A673 (cell line): ENCODE data around the gene ZNF18. TPM values are rescaled to one million over a fixed set of nuclear protein-coding genes. Genes with fewer than 3 reads are reported as not detected.
A peak's percentile ranks its signal among the peaks of the same experiment; 100 is the strongest.

Source experiments
- BruUV-seq: library from RNA; stranded (reverse); fragments of 400-500 nt; replicated peaks from 2 replicates; lab custom pipeline; 2021; lab: Mats Ljungman, UMichigan
- CTCF ChIA-PET: fragments of 300-600 bp; sonication (Branson Sonifier 250); formaldehyde crosslinking; loops from one replicate; lab custom pipeline; 2022; ENCODE audit warnings: antibody characterized with exemption; lab: Charles Lee
- POLR2A ChIA-PET: fragments of 300-600 bp; sonication (Branson Sonifier 250); formaldehyde crosslinking; loops from one replicate; lab custom pipeline; 2022; ENCODE audit warnings: antibody characterized with exemption; ENCODE audit not compliant: low non-redundant PET; lab: Charles Lee
- DNase-seq: peaks from one replicate; pipeline ENCODE4 v3.0.0-alpha.2; 2015; ENCODE audit warnings: low spot score
- H3K27ac ChIP-seq: fragments of 200-600 bp; sonication (generic); 2 replicates; pipeline ENCODE4 v1.5.1; 2016; ENCODE audit warnings: mixed run types, low read depth, mild to moderate bottlenecking, mixed read lengths, antibody characterized with exemption, low read length; ENCODE audit not compliant: poor library complexity, severe bottlenecking
- H3K27me3 ChIP-seq: fragments of 200-600 bp; sonication (generic); replicated peaks from 2 replicates; pipeline ENCODE4 v1.6.1; 2017; ENCODE audit warnings: mixed run types, low read depth, mild to moderate bottlenecking, mixed read lengths, antibody characterized with exemption, low read length; ENCODE audit not compliant: insufficient read depth, poor library complexity
- H3K36me3 ChIP-seq: fragments of 200-600 bp; sonication (generic); 2 replicates; pipeline ENCODE4 v1.6.1; 2016; ENCODE audit warnings: mixed run types, mild to moderate bottlenecking, mixed read lengths, antibody characterized with exemption, low read length; ENCODE audit not compliant: insufficient read depth, poor library complexity, severe bottlenecking
- H3K4me1 ChIP-seq: fragments of 200-600 bp; sonication (generic); 2 replicates; pipeline ENCODE4 v1.6.1; 2017; ENCODE audit warnings: mixed run types, mild to moderate bottlenecking, mixed read lengths, antibody characterized with exemption, low read length; ENCODE audit not compliant: insufficient read depth, poor library complexity, severe bottlenecking
- H3K4me3 ChIP-seq: fragments of 200-600 bp; sonication (generic); 2 replicates; pipeline ENCODE4 v1.5.1; 2016; ENCODE audit warnings: low read depth, mixed run types, mild to moderate bottlenecking, mixed read lengths, low read length; ENCODE audit not compliant: poor library complexity, severe bottlenecking
- H3K9me3 ChIP-seq: fragments of 200-600 bp; sonication (generic); 2 replicates; pipeline ENCODE4 v1.6.1; 2016; ENCODE audit warnings: mixed run types, low read depth, mild to moderate bottlenecking, mixed read lengths, antibody characterized with exemption, low read length; ENCODE audit not compliant: poor library complexity, severe bottlenecking
- EZH2 ChIP-seq: fragments of 200-600 bp; sonication (generic); IDR thresholded peaks from 2 replicates; pipeline ENCODE4 v1.6.1; 2017; ENCODE audit warnings: borderline replicate concordance, low read depth, mild to moderate bottlenecking, mixed read lengths, antibody characterized with exemption, low read length; ENCODE audit not compliant: poor library complexity, severe bottlenecking
- intact Hi-C: fragments of 100-400 bp; cut with micrococcal nuclease; formaldehyde crosslinking; loops from one replicate; pipeline ENCODE4 v1.10.0; 2022; ENCODE audit not compliant: unreplicated experiment
- total RNA-seq: library from RNA; stranded (reverse); gene quantifications from 2 replicates; pipeline ENCODE4 v1.2.3, GENCODE V29; 2021
- TF ChIP-seq, protein P1 (sequence below): fragments of 300-800, 200-600 bp; sonication (generic); conservative IDR thresholded peaks from 2 replicates; pipeline ENCODE4 v1.5.1; 2017; ENCODE audit warnings: low read depth, mild to moderate bottlenecking, antibody characterized with exemption, low read length, moderate library complexity, mixed read lengths

ZNF18 gene
- total RNA-seq, 1 experiment from 2014 or later: 11.9 TPM

DNA sequence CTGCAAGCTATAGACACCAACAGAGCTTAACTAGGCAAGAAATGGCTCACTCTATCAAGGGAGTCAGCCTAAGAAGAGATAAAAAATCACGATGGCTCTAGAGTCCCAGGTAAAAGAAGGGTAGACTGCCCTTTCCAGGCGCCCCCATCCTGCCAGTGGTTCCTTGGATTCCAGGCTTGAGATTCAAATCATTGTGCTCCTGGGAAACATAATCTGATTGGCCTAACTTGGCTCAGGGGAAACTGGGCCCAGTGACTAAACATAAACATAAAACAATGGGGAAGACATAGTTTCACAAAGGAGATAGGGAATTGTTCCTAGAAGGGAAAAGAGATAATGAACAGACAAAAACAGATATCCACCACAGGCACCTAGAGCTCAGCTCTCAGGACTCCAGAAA lies 56.4 kb downstream of the ZNF18 start:
- Histone ChIP-seq H3K9me3 (no peaks in the 10 kb centered on the region), H3K27me3 (no peaks in the 10 kb centered on the region), H3K4me1 (no peaks in the 10 kb centered on the region), H3K36me3 (no peaks in the 10 kb centered on the region), H3K4me3 (no peak overlapping the region), H3K27ac (no peak overlapping the region)
- ChIA-PET POLR2A (no interaction called here), CTCF (no interaction called here)
- intact Hi-C loops: no loop called here
- TF ChIP-seq EZH2: no peak
- TF ChIP-seq, protein P1, sequence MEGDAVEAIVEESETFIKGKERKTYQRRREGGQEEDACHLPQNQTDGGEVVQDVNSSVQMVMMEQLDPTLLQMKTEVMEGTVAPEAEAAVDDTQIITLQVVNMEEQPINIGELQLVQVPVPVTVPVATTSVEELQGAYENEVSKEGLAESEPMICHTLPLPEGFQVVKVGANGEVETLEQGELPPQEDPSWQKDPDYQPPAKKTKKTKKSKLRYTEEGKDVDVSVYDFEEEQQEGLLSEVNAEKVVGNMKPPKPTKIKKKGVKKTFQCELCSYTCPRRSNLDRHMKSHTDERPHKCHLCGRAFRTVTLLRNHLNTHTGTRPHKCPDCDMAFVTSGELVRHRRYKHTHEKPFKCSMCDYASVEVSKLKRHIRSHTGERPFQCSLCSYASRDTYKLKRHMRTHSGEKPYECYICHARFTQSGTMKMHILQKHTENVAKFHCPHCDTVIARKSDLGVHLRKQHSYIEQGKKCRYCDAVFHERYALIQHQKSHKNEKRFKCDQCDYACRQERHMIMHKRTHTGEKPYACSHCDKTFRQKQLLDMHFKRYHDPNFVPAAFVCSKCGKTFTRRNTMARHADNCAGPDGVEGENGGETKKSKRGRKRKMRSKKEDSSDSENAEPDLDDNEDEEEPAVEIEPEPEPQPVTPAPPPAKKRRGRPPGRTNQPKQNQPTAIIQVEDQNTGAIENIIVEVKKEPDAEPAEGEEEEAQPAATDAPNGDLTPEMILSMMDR: no peak
- BruUV-seq: no TSS peak
- no peak for DNase-seq

DNA sequence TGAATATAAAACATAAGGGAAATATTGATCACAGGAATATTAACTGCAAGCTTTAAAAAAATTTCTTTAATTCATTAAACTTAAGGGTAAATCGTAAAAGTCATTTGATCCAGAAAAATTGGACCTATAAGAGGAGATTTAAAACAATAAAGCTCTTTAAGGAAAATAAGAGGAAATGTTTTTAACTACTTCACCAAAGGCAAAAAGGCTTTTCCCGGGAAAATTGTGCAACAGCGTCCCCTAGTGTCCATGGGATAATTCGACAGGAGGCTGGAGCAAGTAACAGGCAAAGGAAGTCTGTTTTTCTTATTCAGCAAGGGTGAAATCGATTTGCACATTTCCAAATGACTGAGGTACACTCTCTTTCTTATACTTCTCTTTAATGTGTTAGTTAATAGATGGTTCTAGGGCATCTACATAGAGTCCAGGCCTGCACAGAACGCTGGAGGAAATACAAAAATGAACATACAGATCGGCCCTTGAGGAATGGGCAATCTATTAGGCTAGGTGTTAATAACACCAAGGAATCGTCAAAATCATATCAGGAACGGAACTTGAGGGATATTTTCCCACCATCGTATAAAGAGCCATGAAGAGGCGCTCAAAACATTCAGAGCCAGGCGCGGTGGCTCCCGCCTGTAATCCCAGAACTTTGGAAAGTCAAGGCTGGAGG lies 61.4 kb downstream of the ZNF18 start:
- BruUV-seq: no TSS peak
- Histone ChIP-seq H3K4me1 (no peaks in the 10 kb centered on the region), H3K9me3 (no peaks in the 10 kb centered on the region), H3K27me3 (no peaks in the 10 kb centered on the region), H3K4me3 (no peak overlapping the region), H3K36me3 (no peaks in the 10 kb centered on the region), H3K27ac (no peak overlapping the region)
- CTCF ChIA-PET: interaction anchor here (0.6 to 2.0 kb wide), 4 partner anchors 11 to 1060 kb away, joined by 3 to 9 read pairs (median 3); no protein-coding TSS in a partner anchor
- intact Hi-C loops: loop anchor here (2.0 to 10.0 kb wide), 6 partner anchors 161 to 1201 kb away; partner anchors contain the start of gene TMEM220
- POLR2A ChIA-PET: no interaction called here
- TF ChIP-seq EZH2: no peak
- TF ChIP-seq, protein P1: peak; percentile 97
- DNase-seq: peak; percentile 88

DNA sequence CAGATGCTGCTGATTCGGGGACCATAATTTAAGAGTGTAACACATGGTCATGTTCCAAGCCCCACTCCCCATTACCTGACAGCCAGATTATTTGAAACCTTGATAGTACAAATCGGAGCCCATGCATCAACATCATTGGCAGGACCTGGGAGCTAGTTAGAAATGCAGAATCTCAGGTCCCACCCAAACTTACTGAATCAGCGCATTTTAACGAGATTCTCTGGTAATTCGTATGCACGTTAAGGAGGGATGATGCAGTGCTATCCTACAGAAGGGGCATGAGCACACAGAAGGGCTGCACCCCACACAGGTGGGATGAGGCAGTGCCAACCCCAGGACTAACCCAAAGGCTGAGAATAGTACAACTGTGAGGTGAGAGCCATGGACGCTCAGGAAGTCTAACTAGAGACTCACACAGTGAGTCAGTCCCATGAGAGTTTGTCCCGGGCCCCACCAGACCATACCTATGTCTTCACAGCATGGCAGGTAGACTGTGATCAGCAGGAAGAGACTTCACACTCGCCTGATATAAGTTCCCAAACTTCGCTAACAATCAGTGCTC lies 64.9 kb downstream of the ZNF18 start:
- ChIA-PET POLR2A (no interaction called here), CTCF (no interaction called here)
- intact Hi-C loops: loop anchor here (10.0 kb wide), 4 partner anchors 158 to 1198 kb away; partner anchors contain the start of gene TMEM220
- Histone ChIP-seq H3K36me3 (no peaks in the 10 kb centered on the region), H3K4me3 (no peak overlapping the region), H3K9me3 (no peaks in the 10 kb centered on the region), H3K4me1 (no peaks in the 10 kb centered on the region), H3K27me3 (no peaks in the 10 kb centered on the region), H3K27ac (no peak overlapping the region)
- no peak for DNase-seq
- no peak for TF ChIP-seq EZH2
- TF ChIP-seq, protein P1: no peak
- no TSS peak for BruUV-seq
